Astrocyte (in vitro differentiated cells and primary cell): ENCODE data around the gene TOMM70.
"Not testable (repeated sequence)": the region's sequence is repeated elsewhere in the genome, so short reads cannot be mapped to it uniquely, and the experiment has no call there.

Experiments used
- CTCF ChIP-seq: IDR thresholded peaks from 2 replicates; pipeline ENCODE4 v1.5.1; 2011; ENCODE audit warnings: low read depth, mild to moderate bottlenecking, inconsistent platforms, low read length, moderate library complexity; ENCODE audit not compliant: insufficient read depth
- EZH2 ChIP-seq: IDR thresholded peaks from 2 replicates; pipeline ENCODE4 v1.6.1; 2012; ENCODE audit warnings: mild to moderate bottlenecking, low read length, inconsistent platforms; ENCODE audit not compliant: insufficient read depth

- TF ChIP-seq CTCF, EZH2: not testable (repeated sequence)
Observed at GRCh38 chr3:100351770-100352169, 49.1 kb downstream of the TOMM70 start.
